Mucosa of gallbladder (tissue), 1 donor: ENCODE measurements around the gene WDFY2. TPM values are rescaled to one million over a fixed set of nuclear protein-coding genes. Genes with fewer than 3 reads are reported as not detected.

Experiments used
- DNase-seq: peaks from one replicate; pipeline ENCODE4 v3.0.0-alpha.2; 2020; ENCODE audit warnings: low spot score
- total RNA-seq: library from RNA; stranded (reverse); gene quantifications from one replicate; pipeline ENCODE4 v1.2.1, GENCODE V29; 2021
- donor health status: DM: no; HTN: no; CAD: no.

The WDFY2 gene
- total RNA-seq, 1 donor from 2014 or later, result 8.7 TPM

GRCh38 chr13:51601601-51602565 is 17.6 kb downstream of the WDFY2 start:
- no peak for DNase-seq

DNA sequence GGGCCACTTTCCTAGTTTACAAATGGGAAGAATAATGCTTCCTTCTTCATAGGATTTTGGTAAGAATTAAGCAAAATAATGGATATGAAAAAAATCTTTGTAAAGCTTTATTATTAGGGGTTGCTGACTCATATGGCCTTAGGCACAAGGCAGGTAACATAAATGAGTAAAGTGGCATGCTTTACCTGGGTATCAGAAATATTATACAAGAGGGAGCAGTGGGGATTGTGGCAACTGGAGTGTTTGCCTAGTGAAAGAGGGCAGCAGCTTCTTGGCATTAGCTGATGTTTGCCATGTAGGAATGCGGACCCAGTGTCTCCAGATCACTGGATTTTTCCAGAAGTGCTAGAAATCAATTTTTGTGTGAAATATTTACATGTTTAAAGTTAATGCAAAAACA is 19.5 kb downstream of the WDFY2 start:
- DNase-seq, result no peak

GRCh38 chr13:51605698-51606097 is 21.4 kb downstream of the WDFY2 start:
- no peak for DNase-seq

DNA sequence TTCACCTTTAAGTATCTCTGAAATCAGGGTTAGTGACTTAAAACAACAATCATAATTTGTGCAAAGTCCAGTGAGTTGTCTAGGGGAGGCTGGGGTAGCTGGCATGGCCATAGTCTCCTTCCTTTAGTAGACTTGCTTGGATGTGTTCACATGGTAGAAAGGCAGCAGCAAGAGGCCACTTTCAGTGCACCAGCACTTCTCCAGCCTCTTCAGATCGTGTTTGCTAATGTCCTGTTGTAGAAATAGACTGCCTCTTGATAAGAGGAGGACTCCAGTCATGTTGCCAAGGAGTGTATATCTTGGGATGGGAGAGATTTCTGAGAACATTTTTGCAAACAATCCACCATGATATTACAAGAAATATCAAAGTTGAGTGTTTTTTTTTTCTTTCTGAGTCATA is 22.9 kb downstream of the WDFY2 start:
- DNase-seq, result no peak

GRCh38 chr13:51608857-51609406 is 24.7 kb downstream of the WDFY2 start:
- DNase-seq, result no peak

DNA sequence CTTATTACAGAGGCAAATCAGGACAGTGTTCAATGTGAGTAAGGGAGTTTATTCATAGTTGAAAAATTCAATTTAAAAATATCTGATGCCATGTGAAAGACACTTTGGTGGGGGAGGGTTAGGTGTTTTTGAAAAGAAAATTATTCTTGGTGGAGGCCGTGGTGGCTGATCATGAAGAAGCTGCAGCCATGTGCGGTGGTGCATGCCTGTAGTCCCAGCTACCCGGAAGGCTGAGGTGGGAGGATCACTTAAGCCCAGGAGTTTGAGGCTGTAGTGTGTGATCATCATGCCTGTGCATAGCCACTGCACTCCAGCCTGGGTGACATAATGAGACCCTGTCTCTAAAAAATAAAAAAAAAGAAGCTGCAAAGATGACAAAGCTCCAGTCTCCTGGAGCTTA is 28.6 kb downstream of the WDFY2 start:
- DNase-seq, result no peak

- no peak for DNase-seq
Observed at GRCh38 chr13:51613535-51613934, 29.3 kb downstream of the WDFY2 start.

- DNase-seq, result no peak
Observed at GRCh38 chr13:51614350-51614786, 30.1 kb downstream of the WDFY2 start.

- no peak for DNase-seq
Observed at GRCh38 chr13:51618626-51619025, 34.4 kb downstream of the WDFY2 start.

GRCh38 chr13:51619614-51620013 is 35.4 kb downstream of the WDFY2 start:
- no peak for DNase-seq

- DNase-seq, result no peak
Observed at GRCh38 chr13:51620165-51620983, 36.1 kb downstream of the WDFY2 start.

DNA sequence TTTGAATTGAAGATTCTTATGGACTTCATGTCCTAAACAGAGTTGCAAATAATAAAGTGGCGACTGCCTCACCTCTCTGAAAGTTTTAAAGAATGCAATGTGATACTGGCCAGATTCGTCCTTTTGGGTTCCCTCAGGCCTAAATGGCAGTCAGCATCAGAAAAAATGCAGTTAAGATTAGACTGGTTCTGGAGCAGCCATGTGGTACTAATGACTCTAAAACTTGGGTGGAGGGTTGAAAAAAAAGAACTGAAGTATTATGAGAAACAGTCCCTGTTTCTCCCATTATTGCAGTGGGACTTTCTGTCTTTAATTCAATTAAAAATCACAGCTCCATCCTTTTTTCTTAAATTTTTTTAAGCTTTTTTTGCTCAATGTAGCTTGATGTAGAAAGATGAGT is 37.3 kb downstream of the WDFY2 start:
- DNase-seq, result no peak

DNA sequence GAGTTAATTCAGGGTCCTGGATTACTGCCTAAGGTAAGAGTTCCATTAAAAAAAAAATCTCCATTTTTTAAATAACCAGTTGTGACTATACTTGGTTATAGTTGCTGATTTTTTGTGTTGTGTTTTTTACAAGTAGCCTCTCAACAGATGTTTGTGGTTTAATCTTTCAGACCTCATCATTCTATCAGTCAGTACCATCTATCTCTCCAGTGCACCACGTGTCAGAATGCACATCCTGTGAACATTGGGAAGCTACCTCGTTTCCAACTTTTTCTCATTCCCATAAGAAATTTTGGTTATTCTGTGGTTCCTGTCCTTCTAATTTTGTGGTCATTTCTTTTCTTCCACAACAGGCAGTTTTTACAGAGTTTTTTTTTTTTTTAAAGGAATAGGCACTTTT is 39.2 kb downstream of the WDFY2 start:
- no peak for DNase-seq

- DNase-seq, result no peak
Observed at GRCh38 chr13:51624207-51624606, 39.9 kb downstream of the WDFY2 start.

GRCh38 chr13:51624695-51625345 is 40.6 kb downstream of the WDFY2 start:
- DNase-seq, result no peak

GRCh38 chr13:51625555-51626345 is 41.5 kb downstream of the WDFY2 start:
- DNase-seq, result peak; percentile 36

GRCh38 chr13:51626749-51627148 is 42.5 kb downstream of the WDFY2 start:
- DNase-seq, result no peak

- no peak for DNase-seq
Observed at GRCh38 chr13:51628059-51628852, 44.0 kb downstream of the WDFY2 start.

- DNase-seq, result no peak
Observed at GRCh38 chr13:51629491-51630287, 45.4 kb downstream of the WDFY2 start.
